ENCODE measurements around the gene GSTA5.
A peak's percentile ranks its signal among the peaks of the same experiment; 100 is the strongest.
"Not testable (repeated sequence)": the region's sequence is repeated elsewhere in the genome, so short reads cannot be mapped to it uniquely, and the experiment has no call there.

Gene GSTA5

GRCh38 chr6:52815167-52816092 lies 25.2 kb downstream of the GSTA5 start:
- H3K4me3 ChIP-seq (ENCODE audit: control insufficient read depth, low read depth, low read length): no peak overlapping the region
- TF ChIP-seq CTCF (IDR thresholded peaks at IDR 0.05; ENCODE audit: control insufficient read depth, insufficient read depth, low read depth, low read length, missing control alignments): peak; percentile 75
- DNase-seq (ENCODE audit: low read depth): no peak

GRCh38 chr6:52814545-52814944 lies 26.1 kb downstream of the GSTA5 start:
- not testable (repeated sequence) for DNase-seq (ENCODE audit: low read depth); H3K4me3 ChIP-seq (ENCODE audit: control insufficient read depth, low read depth, low read length)

- H3K4me3 ChIP-seq (ENCODE audit: control insufficient read depth, low read depth, low read length); DNase-seq (ENCODE audit: low read depth): not testable (repeated sequence)
Observed at GRCh38 chr6:52809777-52810176, 30.8 kb downstream of the GSTA5 start.

GRCh38 chr6:52808660-52809059 lies 32.0 kb downstream of the GSTA5 start:
- no peak for DNase-seq (ENCODE audit: low read depth)
- no peak for TF ChIP-seq CTCF (IDR thresholded peaks at IDR 0.05; ENCODE audit: control insufficient read depth, insufficient read depth, low read depth, low read length, missing control alignments)

GRCh38 chr6:52803668-52804255 lies 36.9 kb downstream of the GSTA5 start, which contains the start of gene GSTA1:
GSTA1 (minus strand) TSS chr6:52803816; CDS start chr6:52799267, 4,549 bp downstream.
- H3K4me3 ChIP-seq (ENCODE audit: control insufficient read depth, low read depth, low read length); DNase-seq (ENCODE audit: low read depth): not testable (repeated sequence)

More at GRCh38 chr6:52808660-52809059, 32.0 kb downstream of the GSTA5 start:
- no peak overlapping the region for H3K4me3 ChIP-seq (ENCODE audit: control insufficient read depth, low read depth, low read length)

- H3K4me3 ChIP-seq (ENCODE audit: control insufficient read depth, low read depth, low read length): no peak overlapping the region
- no peak for DNase-seq (ENCODE audit: low read depth)
- no peak for TF ChIP-seq CTCF (IDR thresholded peaks at IDR 0.05; ENCODE audit: control insufficient read depth, insufficient read depth, low read depth, low read length, missing control alignments)
Observed at GRCh38 chr6:52802806-52803205, 37.8 kb downstream of the GSTA5 start.

GRCh38 chr6:52801188-52801841 lies 39.3 kb downstream of the GSTA5 start:
- no peak overlapping the region for H3K4me3 ChIP-seq (ENCODE audit: control insufficient read depth, low read depth, low read length)
- TF ChIP-seq CTCF (IDR thresholded peaks at IDR 0.05; ENCODE audit: control insufficient read depth, insufficient read depth, low read depth, low read length, missing control alignments): no peak
- DNase-seq (ENCODE audit: low read depth): no peak

- DNase-seq (ENCODE audit: low read depth): peak; percentile 11
- H3K4me3 ChIP-seq (ENCODE audit: control insufficient read depth, low read depth, low read length): not testable (repeated sequence)
Observed at GRCh38 chr6:52799272-52799671, 41.3 kb downstream of the GSTA5 start.

GRCh38 chr6:52794366-52794765 lies 46.2 kb downstream of the GSTA5 start:
- DNase-seq (ENCODE audit: low read depth): not testable (repeated sequence)

More at GRCh38 chr6:52794366-52794765, 46.2 kb downstream of the GSTA5 start:
- H3K4me3 ChIP-seq (ENCODE audit: control insufficient read depth, low read depth, low read length): not testable (repeated sequence)

All from AG09309 (cell line).